Middle frontal gyrus (tissue), 1 donor: Measurements from ENCODE around the gene TMF1.

ENCODE experiments used
- DNase-seq: peaks from one replicate; pipeline ENCODE4 v3.0.0-alpha.2; 2015; ENCODE audit warnings: low spot score; ENCODE audit errors: extremely low spot score

TMF1 gene

GRCh38 chr3:69080233-69080920 lies 28.2 kb upstream of the TMF1 start, which contains the start of gene UBA3:
UBA3 (minus strand) TSS chr3:69080365; CDS start chr3:69080353, 12 bp downstream.
- peak; percentile 76 for DNase-seq

- DNase-seq = no peak
Measured at GRCh38 chr3:69079269-69080159, 27.4 kb upstream of the TMF1 start.

DNA sequence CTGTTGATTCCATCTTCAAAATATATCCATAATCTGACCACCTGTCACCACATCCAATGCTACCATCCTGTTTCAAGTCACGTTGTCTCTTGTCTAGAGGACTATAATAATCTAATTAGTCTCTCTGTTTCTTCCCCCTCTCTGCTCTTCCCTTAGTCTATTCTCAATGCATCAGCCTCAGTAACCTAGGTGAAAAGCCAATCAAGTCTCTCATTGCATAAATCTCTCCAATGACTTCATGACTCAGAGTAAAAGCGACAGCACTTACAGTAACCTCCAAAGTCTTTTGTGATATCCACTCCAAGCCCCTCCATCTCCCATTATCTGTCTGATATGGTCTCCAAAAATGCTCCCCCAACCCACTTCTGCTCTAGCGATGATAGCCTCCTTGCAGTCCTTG lies 20.8 kb upstream of the TMF1 start:
- no peak for DNase-seq

DNA sequence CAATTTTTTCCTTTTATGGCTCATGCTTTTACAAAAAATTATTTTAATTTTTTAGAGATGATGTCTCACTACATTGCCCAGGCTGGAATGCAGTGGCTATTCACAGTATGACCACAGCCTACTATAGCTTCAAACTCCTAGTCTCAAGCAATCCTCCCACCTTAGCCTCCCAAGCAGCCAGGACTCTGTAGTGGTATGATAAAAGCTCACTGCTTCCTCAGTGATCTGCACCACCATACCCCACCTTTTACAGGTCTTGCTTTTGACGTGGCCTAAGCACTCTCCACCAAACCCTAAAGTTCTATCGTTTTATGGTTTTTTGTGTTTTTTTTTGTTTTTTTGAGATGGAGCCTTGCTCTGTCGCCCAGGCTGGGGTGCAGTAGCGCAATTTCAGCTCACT lies 14.0 kb upstream of the TMF1 start:
- no peak for DNase-seq

- no peak for DNase-seq
Measured at GRCh38 chr3:69065318-69065964, 13.3 kb upstream of the TMF1 start.

GRCh38 chr3:69063636-69064035 lies 11.5 kb upstream of the TMF1 start:
- no peak for DNase-seq

DNA sequence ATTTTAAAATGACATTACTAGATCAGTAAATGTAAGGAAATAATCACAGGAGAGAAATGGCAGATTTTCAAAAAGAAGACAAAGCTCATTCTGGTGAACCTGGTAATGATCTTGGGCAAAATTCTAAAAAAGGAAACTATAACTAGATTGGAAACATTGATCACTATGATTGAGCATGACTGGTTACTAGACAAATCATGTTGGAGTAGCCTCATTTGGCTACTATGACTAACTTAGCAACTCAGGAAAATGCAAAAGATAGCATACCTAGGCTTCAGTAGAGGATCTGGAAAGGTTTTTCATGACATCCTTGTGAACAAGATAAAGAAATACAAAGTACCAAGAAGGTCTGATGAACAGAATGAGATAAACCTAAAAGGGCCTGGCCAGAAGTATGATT lies 7.6 kb upstream of the TMF1 start:
- DNase-seq = no peak

GRCh38 chr3:69058947-69059224 lies 6.8 kb upstream of the TMF1 start:
- DNase-seq = no peak

- DNase-seq = no peak
Measured at GRCh38 chr3:69058180-69058946, 6.2 kb upstream of the TMF1 start.

DNA sequence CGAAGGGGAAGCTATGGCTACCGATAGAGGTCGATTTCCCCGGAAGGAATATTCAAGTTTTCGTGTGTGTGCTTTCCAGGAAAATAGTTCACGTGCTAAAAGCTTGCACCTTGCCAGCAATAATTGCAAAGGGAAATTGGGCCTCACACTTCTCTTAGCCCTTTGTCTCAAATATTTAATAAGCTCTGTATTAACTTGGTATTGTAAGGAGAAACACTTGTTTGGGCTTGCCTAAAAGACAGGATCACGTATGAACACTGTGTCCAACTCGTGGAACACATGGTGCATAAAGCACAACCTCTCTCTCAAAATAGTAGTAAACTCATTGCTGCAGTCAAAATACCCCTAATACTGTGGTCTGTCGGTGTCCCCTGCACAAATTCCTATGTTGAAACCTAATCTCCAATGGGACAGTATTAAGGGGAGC lies 352 bp upstream of the TMF1 start:
- DNase-seq = no peak

DNA sequence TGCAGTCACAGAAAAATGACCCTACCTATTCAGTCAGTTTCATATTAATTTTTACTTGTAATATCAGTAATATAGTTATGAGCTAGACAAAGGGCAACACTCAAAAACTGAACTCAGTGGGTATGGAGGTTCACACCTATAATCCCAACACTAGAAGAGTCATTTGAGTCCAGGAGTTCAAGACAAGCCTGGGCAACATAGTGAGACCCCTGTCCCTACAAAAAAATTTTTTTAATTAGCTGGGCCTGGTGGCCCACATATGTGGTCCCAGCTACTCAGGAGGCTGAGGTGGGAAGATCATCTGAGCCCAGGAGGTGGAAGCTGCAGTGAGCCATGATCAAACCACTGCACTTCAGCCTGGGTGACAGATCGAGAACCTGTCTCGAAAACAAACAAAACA lies 3.1 kb downstream of the TMF1 start:
- DNase-seq = no peak

GRCh38 chr3:69044608-69045007 lies 7.5 kb downstream of the TMF1 start:
- no peak for DNase-seq

DNA sequence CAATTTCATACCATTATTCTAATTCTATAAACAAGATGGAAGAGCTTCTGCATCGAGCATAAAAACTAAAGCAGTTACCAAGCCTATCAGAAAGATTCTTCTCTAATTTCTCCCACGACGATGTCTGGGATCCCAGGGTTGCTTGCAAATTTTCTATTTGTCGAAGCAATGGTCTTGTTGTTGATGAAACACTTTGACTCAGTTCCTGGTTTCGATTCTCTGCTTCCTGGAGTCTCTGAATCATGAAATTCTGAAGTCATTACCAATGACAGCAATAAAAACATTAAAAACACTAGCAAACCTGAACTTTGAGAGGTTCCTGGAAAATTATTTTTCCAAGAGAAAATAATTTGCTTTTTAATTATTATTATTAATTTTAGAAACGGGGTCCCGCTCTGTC lies 18.7 kb downstream of the TMF1 start:
- DNase-seq = no peak

GRCh38 chr3:69032737-69033136 lies 19.4 kb downstream of the TMF1 start:
- no peak for DNase-seq

GRCh38 chr3:69032142-69032541 lies 20.0 kb downstream of the TMF1 start:
- no peak for DNase-seq

DNA sequence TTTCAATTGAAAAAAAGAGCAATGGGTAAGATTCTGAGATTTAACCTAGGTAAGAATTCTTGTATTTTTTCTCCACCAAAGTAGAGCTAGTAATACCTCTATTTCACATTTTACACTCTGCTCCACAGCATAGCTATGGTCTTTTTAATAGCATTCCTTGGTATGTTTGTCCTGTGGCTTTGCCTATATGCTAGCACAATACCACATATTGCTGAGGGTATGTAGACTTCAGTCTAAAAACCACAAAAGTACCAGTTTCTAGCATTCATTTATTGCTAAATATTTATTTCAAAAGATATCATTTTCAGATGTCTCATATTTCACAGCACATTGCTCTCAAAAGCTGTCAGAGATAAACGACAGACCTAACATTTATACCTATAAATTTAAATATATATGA lies 20.5 kb downstream of the TMF1 start:
- DNase-seq = no peak

DNA sequence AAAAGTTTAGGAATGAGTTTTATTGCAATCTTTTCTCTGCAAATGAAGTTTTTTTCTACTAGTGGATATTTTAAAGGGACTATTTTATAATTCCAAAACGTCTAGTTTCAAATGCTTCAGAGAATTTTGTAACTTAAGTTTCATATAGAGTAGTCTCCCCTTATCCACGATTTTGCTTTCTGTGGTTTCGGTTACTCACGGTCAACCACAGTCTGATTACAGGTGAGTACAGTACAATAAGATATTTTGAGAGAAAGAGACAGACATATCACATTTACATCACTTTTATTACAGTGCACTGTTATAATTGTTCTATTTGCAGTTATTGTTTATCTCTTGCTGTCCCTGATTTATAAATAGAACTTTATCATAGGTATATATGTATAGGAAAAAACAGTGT lies 31.3 kb downstream of the TMF1 start:
- DNase-seq = no peak

- no peak for DNase-seq
Measured at GRCh38 chr3:69020424-69020823, 31.7 kb downstream of the TMF1 start.

- DNase-seq = no peak
Measured at GRCh38 chr3:69016901-69017300, 35.2 kb downstream of the TMF1 start.

GRCh38 chr3:69016102-69016501 lies 36.0 kb downstream of the TMF1 start:
- DNase-seq = no peak

- no peak for DNase-seq
Measured at GRCh38 chr3:69014022-69014580, 38.0 kb downstream of the TMF1 start.
